Measurements from ENCODE around the gene CNOT6.

The CNOT6 gene

GRCh38 chr5:180586870-180587269 lies 92.7 kb downstream of the CNOT6 start:
- DNase-seq, result no peak

GRCh38 chr5:180589771-180590542 lies 95.8 kb downstream of the CNOT6 start:
- no peak for DNase-seq

- DNase-seq, result no peak
Measured at GRCh38 chr5:180590543-180591310, 96.5 kb downstream of the CNOT6 start.

- peak; percentile 6 for DNase-seq
Measured at GRCh38 chr5:180591311-180591887, 97.2 kb downstream of the CNOT6 start, which contains the start of gene SCGB3A1. Gene SCGB3A1 (minus strand): TSS chr5:180591499. CDS start chr5:180591462, 37 bp downstream.

- no peak for DNase-seq
Measured at GRCh38 chr5:180592176-180592575, 98.0 kb downstream of the CNOT6 start.

GRCh38 chr5:180593446-180594206 lies 99.4 kb downstream of the CNOT6 start:
- no peak for DNase-seq

GRCh38 chr5:180594311-180595045 lies 100.3 kb downstream of the CNOT6 start:
- no peak for DNase-seq

GRCh38 chr5:180595046-180595379 lies 100.8 kb downstream of the CNOT6 start:
- no peak for DNase-seq

- no peak for DNase-seq
Measured at GRCh38 chr5:180595381-180596114, 101.4 kb downstream of the CNOT6 start.

- DNase-seq, result no peak
Measured at GRCh38 chr5:180596115-180596667, 102.0 kb downstream of the CNOT6 start.

GRCh38 chr5:180596668-180597231 lies 102.6 kb downstream of the CNOT6 start:
- no peak for DNase-seq

GRCh38 chr5:180598316-180598701 lies 104.1 kb downstream of the CNOT6 start:
- DNase-seq, result no peak

- DNase-seq, result no peak
Measured at GRCh38 chr5:180598797-180599589, 104.8 kb downstream of the CNOT6 start.

GRCh38 chr5:180599590-180599914 lies 105.4 kb downstream of the CNOT6 start:
- DNase-seq, result no peak

GRCh38 chr5:180599981-180600553 lies 105.9 kb downstream of the CNOT6 start:
- no peak for DNase-seq

GRCh38 chr5:180600554-180601041 lies 106.4 kb downstream of the CNOT6 start:
- no peak for DNase-seq

- DNase-seq, result no peak
Measured at GRCh38 chr5:180601591-180602480, 107.7 kb downstream of the CNOT6 start.

- DNase-seq, result no peak
Measured at GRCh38 chr5:180602481-180603075, 108.4 kb downstream of the CNOT6 start.

Measured in GF-D8 (cell line).